Fibroblast of lung (primary cell): ENCODE results near the gene SDC1.

Source experiments
- EZH2 ChIP-seq: IDR thresholded peaks from 2 replicates; pipeline ENCODE4 v1.5.1; 2012; ENCODE audit warnings: low read length, control low read depth, mild to moderate bottlenecking; ENCODE audit errors: missing control alignments
- TF ChIP-seq, protein P1 (sequence below), 2 donors: IDR thresholded peaks in 1 of 2; conservative IDR thresholded peaks in 1 of 2; 1 replicate in 1 of 2; 2 replicates in 1 of 2; pipeline ENCODE4 v1.5.1; 2011 to 2012; ENCODE audit warnings: low read length in 2 of 2, control low read depth in 1 of 2, inconsistent platforms in 1 of 2, low read depth in 1 of 2, mild to moderate bottlenecking in 1 of 2

GRCh38 chr2:20208476-20208859 lies 16.5 kb downstream of the SDC1 start:
- TF ChIP-seq, protein P1, sequence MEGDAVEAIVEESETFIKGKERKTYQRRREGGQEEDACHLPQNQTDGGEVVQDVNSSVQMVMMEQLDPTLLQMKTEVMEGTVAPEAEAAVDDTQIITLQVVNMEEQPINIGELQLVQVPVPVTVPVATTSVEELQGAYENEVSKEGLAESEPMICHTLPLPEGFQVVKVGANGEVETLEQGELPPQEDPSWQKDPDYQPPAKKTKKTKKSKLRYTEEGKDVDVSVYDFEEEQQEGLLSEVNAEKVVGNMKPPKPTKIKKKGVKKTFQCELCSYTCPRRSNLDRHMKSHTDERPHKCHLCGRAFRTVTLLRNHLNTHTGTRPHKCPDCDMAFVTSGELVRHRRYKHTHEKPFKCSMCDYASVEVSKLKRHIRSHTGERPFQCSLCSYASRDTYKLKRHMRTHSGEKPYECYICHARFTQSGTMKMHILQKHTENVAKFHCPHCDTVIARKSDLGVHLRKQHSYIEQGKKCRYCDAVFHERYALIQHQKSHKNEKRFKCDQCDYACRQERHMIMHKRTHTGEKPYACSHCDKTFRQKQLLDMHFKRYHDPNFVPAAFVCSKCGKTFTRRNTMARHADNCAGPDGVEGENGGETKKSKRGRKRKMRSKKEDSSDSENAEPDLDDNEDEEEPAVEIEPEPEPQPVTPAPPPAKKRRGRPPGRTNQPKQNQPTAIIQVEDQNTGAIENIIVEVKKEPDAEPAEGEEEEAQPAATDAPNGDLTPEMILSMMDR (conservative IDR thresholded peaks at IDR 0.05 in 1 of 2, IDR thresholded peaks at IDR 0.05 in 1 of 2; ENCODE audit: low read depth in 1 of 2, low read length in 2 of 2) = no peak
- no peak for TF ChIP-seq EZH2
